ENCODE measurements around the gene SIRPB2.

The SIRPB2 gene

DNA sequence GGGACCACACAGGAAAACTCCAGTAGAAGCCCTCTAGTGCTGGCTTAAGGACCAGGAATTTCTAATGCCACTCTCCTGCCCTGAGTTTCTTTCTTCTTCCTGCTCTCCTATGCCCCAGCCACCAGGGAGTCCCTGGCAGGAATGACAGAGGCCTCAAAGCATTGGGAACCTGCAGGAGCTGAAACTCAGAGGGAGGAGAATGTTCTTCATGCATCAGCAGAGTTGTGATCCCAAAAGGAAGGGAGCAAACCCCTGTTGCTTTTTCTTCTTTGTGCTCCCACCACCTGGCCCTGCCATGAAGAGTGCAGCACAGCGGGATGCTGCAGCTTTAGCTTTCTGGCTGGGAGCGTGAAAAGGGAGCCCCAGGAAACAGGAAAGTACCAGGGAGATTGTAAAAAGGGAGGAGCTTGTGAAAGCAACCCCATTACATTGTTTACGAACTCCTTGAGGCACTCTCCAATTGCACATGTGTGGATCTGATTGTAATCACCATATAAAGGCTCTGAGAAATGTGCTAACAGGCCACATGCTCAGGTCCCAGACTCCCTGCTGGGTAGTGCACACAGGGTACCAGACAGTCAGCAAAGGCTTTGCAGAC is 63.7 kb downstream of the SIRPB2 start:
- H3K27ac ChIP-seq (replicated peaks): no peak overlapping the region
- H3K4me3 ChIP-seq (replicated peaks; ENCODE audit: insufficient read depth, low read length): no peak overlapping the region
- H3K27me3 ChIP-seq (ENCODE audit: insufficient read depth, poor library complexity, severe bottlenecking): no peaks in the 10 kb centered on the region
- TF ChIP-seq POLR2AphosphoS5 (IDR thresholded peaks at IDR 0.05; ENCODE audit: low read depth) (no peak), CTCF (IDR thresholded peaks at IDR 0.05; ENCODE audit: insufficient read depth, low read length) (no peak)
- no peak for DNase-seq (ENCODE audit: low read depth in 1 of 2, low spot score in 1 of 2)

GRCh38 chr20:1426231-1426849 is 64.9 kb downstream of the SIRPB2 start:
- DNase-seq (ENCODE audit: low read depth in 1 of 2, low spot score in 1 of 2): no peak
- TF ChIP-seq REST (IDR thresholded peaks at IDR 0.05; ENCODE audit: insufficient replicate concordance, low read depth) (no peak), CTCF (IDR thresholded peaks at IDR 0.05; ENCODE audit: insufficient read depth, low read length) (no peak), SPI1 (IDR thresholded peaks at IDR 0.05; ENCODE audit: borderline replicate concordance, low read depth) (no peak), GABPA (IDR thresholded peaks at IDR 0.05; ENCODE audit: low read depth) (no peak), POLR2AphosphoS5 (IDR thresholded peaks at IDR 0.05; ENCODE audit: low read depth) (no peak)
- H3K27me3 ChIP-seq (ENCODE audit: insufficient read depth, poor library complexity, severe bottlenecking): no peaks in the 10 kb centered on the region
- H3K4me3 ChIP-seq (replicated peaks; ENCODE audit: insufficient read depth, low read length): no peak overlapping the region
- no peak overlapping the region for H3K27ac ChIP-seq (replicated peaks)
